GM12892 (cell line): Measurements from ENCODE around the gene PNPLA2.

ENCODE experiments used
- DNase-seq: peaks from one replicate; pipeline ENCODE4 v3.0.0; 2011; ENCODE audit not compliant: insufficient read length
- FAIRE-seq: peaks from 2 replicates; lab custom pipeline; 2011; peaks lifted over from hg19 to GRCh38; lab: Jason Lieb, UNC
- POLR2A ChIP-seq: IDR thresholded peaks from 2 replicates; pipeline ENCODE4 v1.6.1; 2011; ENCODE audit warnings: low read depth, low read length, control low read depth
- POLR2AphosphoS5 ChIP-seq: IDR thresholded peaks from 2 replicates; pipeline ENCODE4 v1.6.1; 2011; ENCODE audit warnings: low read depth, low read length, control low read depth
- TAF1 ChIP-seq: IDR thresholded peaks from 2 replicates; pipeline ENCODE4 v1.6.1; 2011; ENCODE audit warnings: low read depth, mild to moderate bottlenecking, control low read depth, low read length, borderline replicate concordance

PNPLA2 gene

GRCh38 chr11:831118-831864, 12.6 kb downstream of the PNPLA2 start:
- no peak for TF ChIP-seq TAF1
- TF ChIP-seq POLR2A: no peak
- no peak for TF ChIP-seq POLR2AphosphoS5
- FAIRE-seq: no peak
- DNase-seq: no peak

DNA sequence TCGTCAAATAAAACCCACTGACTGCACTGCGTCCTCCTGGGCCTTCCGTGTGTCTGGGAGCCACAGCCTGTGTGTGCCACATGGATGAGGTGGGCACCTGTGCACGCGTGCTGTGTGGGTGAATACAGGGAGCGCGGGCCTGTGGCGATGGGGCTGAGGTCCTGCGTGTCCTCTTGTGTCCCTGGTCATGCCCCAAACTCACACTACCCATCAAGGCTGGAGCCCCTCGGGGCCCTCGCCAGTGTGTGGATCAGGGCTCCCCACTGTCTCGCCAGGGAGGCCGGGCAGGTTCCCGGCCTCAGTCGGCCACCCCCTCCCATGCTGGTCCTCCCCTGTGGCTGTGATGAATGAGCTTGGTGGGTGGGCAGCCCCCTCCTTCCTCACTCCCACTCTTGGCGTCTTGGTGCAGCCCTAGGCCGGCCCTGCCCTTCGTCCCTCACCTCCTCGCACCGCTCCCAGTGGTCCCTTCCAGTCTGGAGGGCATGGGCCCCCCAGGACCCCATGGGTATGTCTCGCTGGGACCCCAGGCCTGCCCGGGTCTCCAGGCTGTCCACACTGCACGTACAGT, 13.3 kb downstream of the PNPLA2 start:
- TF ChIP-seq POLR2A (no peak), POLR2AphosphoS5 (no peak)
- DNase-seq (no peak), FAIRE-seq (no peak)

DNA sequence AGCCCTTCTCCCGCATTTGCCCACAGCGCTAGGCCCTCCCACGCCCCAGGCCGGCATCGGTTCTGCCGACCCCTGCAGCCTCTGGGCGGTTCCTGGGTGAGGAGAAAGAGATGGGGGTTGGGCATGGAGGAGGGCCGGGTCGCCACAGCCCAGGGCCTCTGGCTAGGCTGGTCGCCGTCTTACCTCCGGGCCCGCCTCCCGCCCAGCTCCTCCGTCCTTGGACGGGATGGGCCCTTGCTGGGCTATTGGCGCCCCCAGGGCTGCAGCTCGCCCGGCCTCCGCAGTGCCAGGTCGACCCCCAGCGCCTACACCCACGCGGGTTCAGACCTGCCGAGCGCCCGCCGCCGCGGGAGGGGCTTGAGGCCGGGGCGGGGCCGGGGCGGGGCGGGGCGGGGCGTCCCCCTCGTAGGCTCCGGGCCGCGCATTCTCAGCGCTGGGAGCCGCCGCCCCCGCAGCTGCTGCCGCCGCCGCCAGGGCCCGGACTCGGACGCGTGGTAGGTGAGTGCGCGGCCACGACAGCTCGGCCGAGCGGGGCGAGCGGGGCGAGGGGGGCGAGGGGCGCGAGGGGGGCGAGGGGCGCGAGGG, 13.9 kb downstream of the PNPLA2 start, which contains the start of gene CD151:
Gene CD151 (plus strand): TSS at position 424 of the 585 bp plus-strand sequence. CDS start 3,118 bp downstream, outside the sequence.
- DNase-seq (peak; percentile 77), FAIRE-seq (peak; percentile 81)

DNA sequence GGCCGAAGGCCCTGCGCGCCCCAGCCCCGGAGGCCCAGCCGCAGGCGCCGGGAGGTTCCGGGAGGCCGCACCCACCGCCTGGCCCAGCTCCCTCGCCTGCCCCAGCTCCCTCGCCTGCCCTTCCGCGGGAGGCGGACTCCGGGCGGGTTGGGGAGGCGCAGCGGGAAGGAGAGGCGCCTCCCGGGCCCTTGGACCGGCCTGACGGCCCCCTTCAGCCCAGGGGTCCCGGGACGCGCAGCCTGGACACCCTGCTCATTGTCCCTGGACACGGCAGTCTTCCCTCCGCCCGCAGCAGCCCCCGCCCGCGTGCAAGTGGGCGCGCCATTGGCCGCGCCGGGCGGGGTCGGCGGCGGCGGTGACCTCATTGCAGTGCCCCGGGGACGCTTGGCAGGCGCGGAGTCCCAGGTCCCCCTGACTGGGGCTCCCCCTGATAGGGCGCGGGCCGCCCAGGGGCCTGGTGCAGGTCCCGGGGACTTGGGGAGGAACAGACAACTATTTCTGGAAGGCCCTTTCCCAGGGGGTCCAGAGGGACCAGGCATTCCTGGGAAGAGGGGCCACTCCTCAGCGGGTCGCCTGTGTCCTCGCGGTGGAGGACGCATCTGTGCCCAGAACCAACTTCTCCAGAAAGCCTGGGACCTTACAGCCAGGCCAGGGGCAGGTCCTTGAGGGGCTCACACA, 14.5 kb downstream of the PNPLA2 start:
- TF ChIP-seq POLR2AphosphoS5: no peak
- TF ChIP-seq POLR2A: no peak
- no peak for TF ChIP-seq TAF1
- DNase-seq: no peak
- FAIRE-seq: peak; percentile 78

More for the DNA sequence above, 13.9 kb downstream of the PNPLA2 start, which contains the start of gene CD151:
- TF ChIP-seq TAF1: no peak

- DNase-seq (no peak), FAIRE-seq (peak; percentile 14)
- no peak for TF ChIP-seq TAF1
- TF ChIP-seq POLR2A: no peak
- TF ChIP-seq POLR2AphosphoS5: no peak
Measured at GRCh38 chr11:833849-834311, 15.2 kb downstream of the PNPLA2 start.

- FAIRE-seq (peak; percentile 38), DNase-seq (no peak)
- no peak for TF ChIP-seq POLR2A
Measured at GRCh38 chr11:834371-835316, 15.9 kb downstream of the PNPLA2 start.

GRCh38 chr11:836274-836673, 17.6 kb downstream of the PNPLA2 start:
- no peak for DNase-seq
- no peak for TF ChIP-seq POLR2A
- no peak for TF ChIP-seq POLR2AphosphoS5
- no peak for TF ChIP-seq TAF1
- no peak for FAIRE-seq

GRCh38 chr11:836700-837099, 18.0 kb downstream of the PNPLA2 start:
- TF ChIP-seq TAF1 (no peak), POLR2A (no peak), POLR2AphosphoS5 (no peak)
- no peak for DNase-seq
- no peak for FAIRE-seq

- FAIRE-seq: no peak
- DNase-seq: no peak
- TF ChIP-seq TAF1 (no peak), POLR2AphosphoS5 (peak; percentile 17; the same call in 1 of the 2 replicates)
Measured at GRCh38 chr11:837189-837989, 18.7 kb downstream of the PNPLA2 start.

GRCh38 chr11:837990-838307, 19.2 kb downstream of the PNPLA2 start:
- DNase-seq: no peak
- no peak for FAIRE-seq
- TF ChIP-seq TAF1 (no peak), POLR2AphosphoS5 (no peak), POLR2A (no peak; the same call in 1 of the 2 replicates)
